GM18519 (cell line): Measurements from ENCODE around the gene DLGAP4.

Experiments
- ATAC-seq: cut with Tn5 transposase; IDR thresholded peaks from one replicate; pipeline ENCODE4 v1.9.1; 2021; ENCODE audit warnings: mild to moderate bottlenecking, moderate library complexity; ENCODE audit not compliant: unreplicated experiment, low FRiP score

Gene DLGAP4

GRCh38 chr20:36439040-36439730, 133.0 kb downstream of the DLGAP4 start:
- no peak for ATAC-seq

- no peak for ATAC-seq
Observed at GRCh38 chr20:36439731-36440072, 133.6 kb downstream of the DLGAP4 start.

GRCh38 chr20:36440370-36441026, 134.4 kb downstream of the DLGAP4 start:
- no peak for ATAC-seq

GRCh38 chr20:36441027-36441414, 134.9 kb downstream of the DLGAP4 start:
- no peak for ATAC-seq

- ATAC-seq: no peak
Observed at GRCh38 chr20:36441416-36441815, 135.3 kb downstream of the DLGAP4 start.

GRCh38 chr20:36445847-36446246, 139.7 kb downstream of the DLGAP4 start:
- no peak for ATAC-seq

- ATAC-seq: no peak
Observed at GRCh38 chr20:36446557-36446956, 140.4 kb downstream of the DLGAP4 start.

GRCh38 chr20:36447101-36447500, 141.0 kb downstream of the DLGAP4 start:
- ATAC-seq: no peak

GRCh38 chr20:36449663-36450062, 143.5 kb downstream of the DLGAP4 start:
- ATAC-seq: no peak

GRCh38 chr20:36454332-36454697, 148.2 kb downstream of the DLGAP4 start:
- no peak for ATAC-seq

GRCh38 chr20:36454698-36455427, 148.7 kb downstream of the DLGAP4 start:
- no peak for ATAC-seq

- ATAC-seq: no peak
Observed at GRCh38 chr20:36455972-36456625, 150.0 kb downstream of the DLGAP4 start.

- ATAC-seq: peak; percentile 42
Observed at GRCh38 chr20:36460648-36461599, 154.8 kb downstream of the DLGAP4 start.

GRCh38 chr20:36461600-36462439, 155.7 kb downstream of the DLGAP4 start:
- ATAC-seq: no peak

GRCh38 chr20:36462440-36463211, 156.5 kb downstream of the DLGAP4 start:
- ATAC-seq: no peak

- ATAC-seq: no peak
Observed at GRCh38 chr20:36463212-36464061, 157.3 kb downstream of the DLGAP4 start.
